HG03196 (cell line): ENCODE measurements around the gene ATP1A4.

Experiments used
- ATAC-seq: cut with Tn5 transposase; IDR thresholded peaks from one replicate; pipeline ENCODE4 v1.9.1; 2021; ENCODE audit not compliant: unreplicated experiment

Gene ATP1A4

GRCh38 chr1:160224606-160225005 is 73.2 kb downstream of the ATP1A4 start:
- ATAC-seq, result no peak

GRCh38 chr1:160225345-160225744 is 73.9 kb downstream of the ATP1A4 start:
- ATAC-seq, result no peak

- no peak for ATAC-seq
These were observed 75.2 kb downstream of the ATP1A4 start for GRCh38 chr1:160226623-160227022.

- no peak for ATAC-seq
These were observed 75.6 kb downstream of the ATP1A4 start for GRCh38 chr1:160227034-160227433.

GRCh38 chr1:160227561-160227960 is 76.2 kb downstream of the ATP1A4 start:
- no peak for ATAC-seq

- no peak for ATAC-seq
These were observed 77.0 kb downstream of the ATP1A4 start for GRCh38 chr1:160228431-160228830.

- ATAC-seq, result no peak
These were observed 81.5 kb downstream of the ATP1A4 start for GRCh38 chr1:160232911-160233310.
